HG02571 (cell line): ENCODE measurements around the gene KCNC4.

Experiments
- ATAC-seq: cut with Tn5 transposase; IDR thresholded peaks from one replicate; pipeline ENCODE4 v1.9.1; 2021; ENCODE audit warnings: mild to moderate bottlenecking, moderate library complexity; ENCODE audit not compliant: unreplicated experiment

Gene KCNC4

GRCh38 chr1:110188035-110188618 is 22.0 kb upstream of the KCNC4 start:
- no peak for ATAC-seq

GRCh38 chr1:110189181-110189580 is 20.9 kb upstream of the KCNC4 start:
- ATAC-seq, result no peak

GRCh38 chr1:110190282-110190929 is 19.7 kb upstream of the KCNC4 start:
- ATAC-seq, result no peak

GRCh38 chr1:110192541-110192940 is 17.6 kb upstream of the KCNC4 start:
- ATAC-seq, result no peak

- ATAC-seq, result no peak
These were observed 14.9 kb upstream of the KCNC4 start for GRCh38 chr1:110195196-110195595.

- no peak for ATAC-seq
These were observed 13.0 kb upstream of the KCNC4 start for GRCh38 chr1:110196917-110197765.

GRCh38 chr1:110197905-110198629 is 12.0 kb upstream of the KCNC4 start:
- no peak for ATAC-seq

- no peak for ATAC-seq
These were observed 11.4 kb upstream of the KCNC4 start for GRCh38 chr1:110198746-110199145.

GRCh38 chr1:110200190-110200589 is 9.9 kb upstream of the KCNC4 start:
- ATAC-seq, result no peak

- ATAC-seq, result no peak
These were observed 9.4 kb upstream of the KCNC4 start for GRCh38 chr1:110200666-110201065.

GRCh38 chr1:110201157-110201825 is 8.8 kb upstream of the KCNC4 start:
- ATAC-seq, result no peak

GRCh38 chr1:110203021-110203661 is 7.0 kb upstream of the KCNC4 start:
- no peak for ATAC-seq

GRCh38 chr1:110205156-110205555 is 5.0 kb upstream of the KCNC4 start:
- ATAC-seq, result no peak

GRCh38 chr1:110205591-110206155 is 4.4 kb upstream of the KCNC4 start:
- no peak for ATAC-seq

GRCh38 chr1:110206261-110206920 is 3.7 kb upstream of the KCNC4 start:
- no peak for ATAC-seq

GRCh38 chr1:110207831-110208230 is 2.3 kb upstream of the KCNC4 start:
- ATAC-seq, result no peak

- no peak for ATAC-seq
These were observed 1.0 kb upstream of the KCNC4 start for GRCh38 chr1:110208916-110209645.

- peak; percentile 20 for ATAC-seq
These were observed 736 bp downstream of the KCNC4 start for GRCh38 chr1:110210604-110211495.
